HK-2 (cell line): ENCODE results near the gene ERCC1.

Source experiments
- DNase-seq: peaks from one replicate; pipeline ENCODE4 v3.0.0-alpha.2; 2018; ENCODE audit not compliant: unreplicated experiment

Gene ERCC1

GRCh38 chr19:45405435-45406225, 18.1 kb downstream of the ERCC1 start:
- DNase-seq, result peak; percentile 91

- peak; percentile 93 for DNase-seq
Observed at GRCh38 chr19:45404557-45405434, 18.9 kb downstream of the ERCC1 start, which contains the start of gene PPP1R13L. PPP1R13L (minus strand) TSS chr19:45405069; CDS start chr19:45398318, 6,751 bp downstream.

- peak; percentile 77 for DNase-seq
Observed at GRCh38 chr19:45403781-45404556, 19.7 kb downstream of the ERCC1 start.

- no peak for DNase-seq
Observed at GRCh38 chr19:45403272-45403671, 20.4 kb downstream of the ERCC1 start.

GRCh38 chr19:45402298-45403061, 21.2 kb downstream of the ERCC1 start:
- DNase-seq, result no peak

GRCh38 chr19:45401815-45402214, 21.9 kb downstream of the ERCC1 start:
- no peak for DNase-seq

GRCh38 chr19:45400192-45400591, 23.5 kb downstream of the ERCC1 start:
- no peak for DNase-seq

GRCh38 chr19:45395821-45396617, 27.7 kb downstream of the ERCC1 start:
- no peak for DNase-seq

- DNase-seq, result no peak
Observed at GRCh38 chr19:45391871-45392665, 31.6 kb downstream of the ERCC1 start.

- DNase-seq, result no peak
Observed at GRCh38 chr19:45391346-45391745, 32.4 kb downstream of the ERCC1 start.

- no peak for DNase-seq
Observed at GRCh38 chr19:45385392-45386221, 38.1 kb downstream of the ERCC1 start.

GRCh38 chr19:45382426-45382825, 41.3 kb downstream of the ERCC1 start:
- no peak for DNase-seq

- DNase-seq, result no peak
Observed at GRCh38 chr19:45380107-45380506, 43.6 kb downstream of the ERCC1 start.

GRCh38 chr19:45376045-45376724, 47.5 kb downstream of the ERCC1 start:
- peak; percentile 90 for DNase-seq

- peak; percentile 100 for DNase-seq
Observed at GRCh38 chr19:45370410-45371204, 53.1 kb downstream of the ERCC1 start, which contains the start of gene ERCC2. ERCC2 (minus strand) TSS chr19:45370573; CDS start chr19:45370540, 33 bp downstream.

GRCh38 chr19:45368737-45369340, 54.9 kb downstream of the ERCC1 start:
- no peak for DNase-seq

GRCh38 chr19:45368127-45368526, 55.6 kb downstream of the ERCC1 start:
- DNase-seq, result no peak
